ENCODE results near the gene RILPL1.

GRCh38 chr12:123446333-123446713 is 87.2 kb downstream of the RILPL1 start:
- TF ChIP-seq CTCF (IDR thresholded peaks at IDR 0.05; ENCODE audit: low read depth, low read length) = no peak
- TF ChIP-seq, protein P1, sequence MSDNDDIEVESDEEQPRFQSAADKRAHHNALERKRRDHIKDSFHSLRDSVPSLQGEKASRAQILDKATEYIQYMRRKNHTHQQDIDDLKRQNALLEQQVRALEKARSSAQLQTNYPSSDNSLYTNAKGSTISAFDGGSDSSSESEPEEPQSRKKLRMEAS (IDR thresholded peaks at IDR 0.05; ENCODE audit: low read depth, low read length) = no peak
- no peak for TF ChIP-seq POLR2A (IDR thresholded peaks at IDR 0.05; ENCODE audit: extremely low read depth, insufficient read length)
